GM12875 (cell line): ENCODE data around the gene FSD1.

Experiments
- H3K4me3 ChIP-seq: one replicate; pipeline ENCODE4 v1.5.1; 2011; ENCODE audit warnings: low read depth, low read length, control low read depth
- CTCF ChIP-seq: IDR thresholded peaks from 2 replicates; pipeline ENCODE4 v1.5.1; 2011; ENCODE audit warnings: low read depth, mild to moderate bottlenecking, control low read depth, inconsistent platforms, low read length, moderate library complexity, borderline replicate concordance; ENCODE audit not compliant: insufficient read depth

The FSD1 gene

GRCh38 chr19:4358709-4359626 is 54.6 kb downstream of the FSD1 start:
- H3K4me3 ChIP-seq = no peak overlapping the region
- no peak for TF ChIP-seq CTCF

- H3K4me3 ChIP-seq = no peak overlapping the region
- TF ChIP-seq CTCF = no peak
Measured at GRCh38 chr19:4359627-4360000, 55.2 kb downstream of the FSD1 start.

- H3K4me3 ChIP-seq = no peak overlapping the region
- no peak for TF ChIP-seq CTCF
Measured at GRCh38 chr19:4360081-4360569, 55.7 kb downstream of the FSD1 start.

- no peak overlapping the region for H3K4me3 ChIP-seq
- TF ChIP-seq CTCF = no peak
Measured at GRCh38 chr19:4360641-4361151, 56.3 kb downstream of the FSD1 start.

GRCh38 chr19:4361152-4362046 is 57.0 kb downstream of the FSD1 start:
- TF ChIP-seq CTCF = no peak
- H3K4me3 ChIP-seq = no peak overlapping the region

- H3K4me3 ChIP-seq = no peak overlapping the region
Measured at GRCh38 chr19:4362101-4362828, 57.9 kb downstream of the FSD1 start.

More at GRCh38 chr19:4362101-4362828, 57.9 kb downstream of the FSD1 start:
- TF ChIP-seq CTCF = no peak
